NK-92 (cell line): ENCODE measurements around the gene CPZ.

Experiments
- DNase-seq: peaks from one replicate; lab custom pipeline; 2025; ENCODE audit not compliant: unreplicated experiment; lab: John Stamatoyannopoulos, UW

The CPZ gene

DNA sequence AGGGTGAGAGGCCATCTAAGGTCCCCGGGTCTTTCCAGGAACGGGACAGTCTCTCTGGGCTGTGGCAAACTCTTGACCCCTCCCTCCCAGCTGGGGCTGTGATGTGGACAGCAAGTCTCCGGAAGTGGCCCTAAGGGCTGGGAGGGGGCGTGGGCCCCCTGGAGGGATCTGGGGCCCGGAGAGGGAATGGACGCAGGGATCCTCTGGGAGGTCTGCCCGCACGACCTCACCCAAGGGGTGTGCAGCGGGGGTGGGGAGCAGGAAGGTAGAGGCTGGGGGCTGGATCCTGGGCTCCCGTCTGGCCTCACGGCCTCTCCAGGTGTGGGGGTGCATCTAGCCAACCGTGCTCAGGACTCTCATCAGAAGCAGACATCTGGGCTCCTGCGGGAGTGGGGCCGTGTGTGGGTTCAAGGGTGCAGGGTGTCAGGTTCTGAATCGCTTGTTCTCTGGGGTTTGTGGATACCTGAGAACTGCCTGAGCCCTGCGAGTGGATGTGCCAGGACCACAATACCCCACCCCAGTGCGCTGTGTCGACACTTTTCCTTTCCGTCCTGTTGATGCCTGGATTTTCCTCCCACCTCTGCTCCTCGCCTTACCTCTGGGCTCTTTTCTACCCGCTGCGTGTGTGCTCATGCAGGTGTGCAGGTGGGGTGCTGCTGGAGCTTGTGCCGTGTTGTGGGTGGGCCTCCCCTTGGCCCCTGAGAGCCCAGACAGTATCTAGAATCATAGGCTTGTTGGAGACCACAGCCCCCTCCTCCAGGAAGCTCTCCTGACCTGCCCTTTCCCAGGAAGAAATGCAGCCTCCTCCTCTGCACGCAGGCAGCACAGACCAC lies 915 bp downstream of the CPZ start:
- no peak for DNase-seq

GRCh38 chr4:8594097-8595038 lies 1.8 kb downstream of the CPZ start:
- no peak for DNase-seq

- DNase-seq, result no peak
These were observed 2.9 kb downstream of the CPZ start for GRCh38 chr4:8595237-8596087.

GRCh38 chr4:8596891-8597290 lies 4.3 kb downstream of the CPZ start:
- DNase-seq, result no peak

GRCh38 chr4:8597319-8597718 lies 4.8 kb downstream of the CPZ start:
- DNase-seq, result no peak

GRCh38 chr4:8597791-8598190 lies 5.2 kb downstream of the CPZ start:
- no peak for DNase-seq

DNA sequence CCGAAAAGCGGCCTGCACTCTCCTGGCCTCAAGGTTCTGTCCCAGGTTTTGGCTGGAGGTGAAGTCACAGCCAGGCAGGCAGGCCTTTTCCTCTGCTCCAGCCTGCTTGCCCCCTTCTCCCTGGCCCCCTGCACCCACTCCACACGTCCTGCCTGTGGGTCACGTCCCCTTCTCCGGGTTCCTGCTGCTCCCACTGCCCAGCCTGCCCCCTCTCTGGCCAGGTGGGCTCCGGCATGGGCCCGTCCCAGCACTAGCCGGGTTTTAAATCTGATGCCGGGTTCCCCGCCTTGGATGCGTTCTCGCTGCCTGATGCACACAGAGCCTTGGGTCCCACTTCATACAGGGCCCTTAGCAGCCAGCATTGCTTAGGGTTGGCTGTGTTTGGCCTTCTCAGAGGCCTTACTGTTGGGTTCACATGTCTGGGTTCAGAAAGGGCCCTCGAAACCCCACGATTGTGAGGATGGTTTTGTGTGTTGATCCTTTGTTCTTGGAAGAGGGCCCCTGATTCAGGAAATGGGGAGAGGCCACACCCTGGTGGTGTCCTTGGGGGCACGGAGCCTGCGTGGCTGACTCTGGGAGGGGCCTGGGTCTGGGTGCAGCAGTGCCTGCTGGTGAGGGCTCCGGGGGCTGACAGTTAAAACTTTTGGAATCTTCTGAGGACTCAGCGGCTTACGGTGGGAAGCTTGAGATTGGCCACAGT lies 6.0 kb downstream of the CPZ start:
- no peak for DNase-seq

DNA sequence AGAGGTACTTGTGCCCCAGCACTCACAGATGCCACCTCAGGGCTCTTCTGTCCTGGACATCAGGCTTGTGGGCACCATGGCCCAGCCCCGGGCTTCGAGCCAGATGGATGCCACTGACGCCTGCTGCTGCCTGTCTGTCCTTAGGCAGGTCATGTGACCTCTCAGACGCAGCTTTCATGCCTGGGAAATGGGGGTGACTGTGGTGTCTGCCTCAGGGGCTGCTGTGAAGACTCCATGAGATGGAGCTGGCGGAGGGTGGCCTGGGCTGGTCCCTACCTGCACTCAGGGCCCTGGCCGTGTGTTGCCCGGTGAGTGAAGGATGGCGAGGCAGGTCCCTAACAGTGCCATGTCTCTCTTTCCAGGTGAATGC lies 6.5 kb downstream of the CPZ start:
- no peak for DNase-seq

DNA sequence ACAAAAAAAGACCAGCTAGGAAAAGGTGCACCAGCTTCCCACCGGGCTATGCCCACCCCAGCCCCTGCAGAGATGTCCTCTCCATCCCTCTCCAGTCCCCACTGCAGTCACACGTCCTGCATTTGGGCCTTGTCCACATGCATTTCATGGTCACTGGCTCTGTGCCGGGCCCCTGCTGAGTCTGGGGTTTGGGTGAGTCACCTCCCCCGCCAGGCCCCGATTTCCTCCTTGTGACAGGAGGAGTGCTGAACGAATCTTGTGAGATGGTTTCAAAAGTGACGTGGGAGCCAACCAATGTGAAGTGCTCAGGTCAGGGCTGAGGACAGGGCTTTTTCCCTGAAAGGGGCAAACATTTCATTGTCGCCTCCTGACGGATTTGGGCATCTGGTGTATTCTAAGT lies 7.1 kb downstream of the CPZ start:
- no peak for DNase-seq

GRCh38 chr4:8600266-8600665 lies 7.7 kb downstream of the CPZ start:
- no peak for DNase-seq

- DNase-seq, result no peak
These were observed 8.1 kb downstream of the CPZ start for GRCh38 chr4:8600686-8601085.

GRCh38 chr4:8601086-8601485 lies 8.5 kb downstream of the CPZ start:
- DNase-seq, result no peak

- no peak for DNase-seq
These were observed 9.0 kb downstream of the CPZ start for GRCh38 chr4:8601556-8601955.

GRCh38 chr4:8602686-8603430 lies 10.3 kb downstream of the CPZ start:
- no peak for DNase-seq

GRCh38 chr4:8603931-8604330 lies 11.4 kb downstream of the CPZ start:
- DNase-seq, result no peak

- no peak for DNase-seq
These were observed 12.7 kb downstream of the CPZ start for GRCh38 chr4:8605289-8605688.

DNA sequence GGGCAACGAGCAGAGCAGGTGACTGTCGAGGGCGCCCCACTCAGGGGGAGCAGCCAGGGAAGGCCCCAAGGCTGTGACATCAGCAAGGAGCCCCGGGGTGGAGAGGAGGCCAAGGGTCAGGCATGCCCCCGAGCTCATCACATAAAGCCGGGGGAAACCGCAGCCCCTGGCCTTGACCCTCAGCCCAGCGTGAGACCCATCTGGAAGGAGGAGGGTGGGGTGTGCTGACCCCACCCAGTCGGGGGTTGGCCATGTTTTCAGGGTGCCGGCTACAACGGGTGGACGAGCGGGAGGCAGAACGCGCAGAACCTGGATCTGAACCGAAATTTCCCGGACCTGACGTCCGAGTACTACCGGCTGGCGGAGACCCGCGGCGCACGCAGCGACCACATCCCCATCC lies 13.9 kb downstream of the CPZ start:
- DNase-seq, result no peak

- DNase-seq, result no peak
These were observed 14.4 kb downstream of the CPZ start for GRCh38 chr4:8606966-8607365.

DNA sequence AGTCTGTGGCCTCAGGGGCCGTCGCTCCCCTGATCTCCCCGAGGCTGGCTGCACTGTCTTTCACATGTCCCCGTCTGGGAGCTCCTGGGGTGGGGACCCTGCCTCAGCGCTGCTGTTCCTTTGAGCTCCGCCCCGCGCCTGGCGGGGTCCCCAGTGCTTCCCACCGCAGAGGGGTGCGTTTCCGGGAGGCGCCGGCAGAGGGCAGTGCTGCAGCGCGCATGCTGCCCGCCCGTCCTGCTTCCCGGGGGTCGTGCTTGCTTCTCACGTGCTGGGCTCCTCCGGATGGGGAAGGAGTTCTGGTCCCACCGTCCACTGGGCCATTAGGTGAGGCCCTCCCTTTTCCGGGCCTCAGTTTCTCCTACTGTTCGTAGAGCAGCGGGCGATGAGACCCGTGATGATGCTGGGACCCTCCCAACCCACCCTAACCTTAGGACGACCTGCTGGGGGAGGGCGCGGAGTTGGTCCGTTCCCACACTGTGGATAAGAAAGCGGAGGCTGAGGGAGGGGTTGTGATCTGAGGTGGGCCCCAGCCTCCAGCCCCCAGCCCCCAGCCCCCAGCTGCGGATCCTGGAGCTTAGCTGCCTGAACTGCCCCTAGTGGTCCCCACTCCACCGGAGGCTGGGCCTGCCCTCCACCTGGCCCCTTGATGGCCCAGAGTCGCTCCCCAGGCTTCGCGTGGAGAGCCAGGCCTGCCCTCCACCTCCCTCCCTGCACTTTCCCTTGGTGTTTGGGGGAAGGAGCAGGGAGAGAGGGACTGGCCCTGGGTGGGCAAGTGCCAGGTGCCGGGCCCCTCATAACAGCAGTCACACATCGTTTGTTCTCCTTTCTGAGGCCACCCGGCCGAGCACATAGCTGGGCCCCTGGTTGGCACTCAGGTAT lies 15.3 kb downstream of the CPZ start:
- no peak for DNase-seq
